Thyroid gland (tissue), 4 donors: ENCODE data around the gene LARP6.

Experiments used
- POLR2A ChIP-seq, 2 donors: fragments of 450-650 bp; IDR thresholded peaks; one replicate each; pipeline ENCODE4 v1.6.1; 2017; ENCODE audit warnings: antibody characterized with exemption in 2 of 2, mild to moderate bottlenecking in 2 of 2, moderate library complexity in 1 of 2
- TF ChIP-seq, protein P1 (sequence below), 6 experiments: fragments of 200-600 bp in 3 of 6; fragments of 450-650 bp in 3 of 6; sonication (generic) in 3 of 6; IDR thresholded peaks; one replicate each; pipeline ENCODE4 v1.5.1; 2016 to 2019; ENCODE audit warnings: antibody characterized with exemption in 6 of 6, mild to moderate bottlenecking in 2 of 6, inconsistent platforms in 1 of 6, moderate library complexity in 1 of 6

GRCh38 chr15:70866982-70867641 is 13.2 kb upstream of the LARP6 start:
- TF ChIP-seq POLR2A (IDR thresholded peaks at IDR 0.05): no peak
- TF ChIP-seq, protein P1, sequence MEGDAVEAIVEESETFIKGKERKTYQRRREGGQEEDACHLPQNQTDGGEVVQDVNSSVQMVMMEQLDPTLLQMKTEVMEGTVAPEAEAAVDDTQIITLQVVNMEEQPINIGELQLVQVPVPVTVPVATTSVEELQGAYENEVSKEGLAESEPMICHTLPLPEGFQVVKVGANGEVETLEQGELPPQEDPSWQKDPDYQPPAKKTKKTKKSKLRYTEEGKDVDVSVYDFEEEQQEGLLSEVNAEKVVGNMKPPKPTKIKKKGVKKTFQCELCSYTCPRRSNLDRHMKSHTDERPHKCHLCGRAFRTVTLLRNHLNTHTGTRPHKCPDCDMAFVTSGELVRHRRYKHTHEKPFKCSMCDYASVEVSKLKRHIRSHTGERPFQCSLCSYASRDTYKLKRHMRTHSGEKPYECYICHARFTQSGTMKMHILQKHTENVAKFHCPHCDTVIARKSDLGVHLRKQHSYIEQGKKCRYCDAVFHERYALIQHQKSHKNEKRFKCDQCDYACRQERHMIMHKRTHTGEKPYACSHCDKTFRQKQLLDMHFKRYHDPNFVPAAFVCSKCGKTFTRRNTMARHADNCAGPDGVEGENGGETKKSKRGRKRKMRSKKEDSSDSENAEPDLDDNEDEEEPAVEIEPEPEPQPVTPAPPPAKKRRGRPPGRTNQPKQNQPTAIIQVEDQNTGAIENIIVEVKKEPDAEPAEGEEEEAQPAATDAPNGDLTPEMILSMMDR (IDR thresholded peaks at IDR 0.05): no peak
